Measurements from ENCODE around the gene CENPN. TPM values are rescaled to one million over a fixed set of nuclear protein-coding genes. Genes with fewer than 3 reads are reported as not detected.

Gene CENPN
- polyA plus RNA-seq, 3 donors, result 23.1 to 25.8 (median 23.1) TPM

DNA sequence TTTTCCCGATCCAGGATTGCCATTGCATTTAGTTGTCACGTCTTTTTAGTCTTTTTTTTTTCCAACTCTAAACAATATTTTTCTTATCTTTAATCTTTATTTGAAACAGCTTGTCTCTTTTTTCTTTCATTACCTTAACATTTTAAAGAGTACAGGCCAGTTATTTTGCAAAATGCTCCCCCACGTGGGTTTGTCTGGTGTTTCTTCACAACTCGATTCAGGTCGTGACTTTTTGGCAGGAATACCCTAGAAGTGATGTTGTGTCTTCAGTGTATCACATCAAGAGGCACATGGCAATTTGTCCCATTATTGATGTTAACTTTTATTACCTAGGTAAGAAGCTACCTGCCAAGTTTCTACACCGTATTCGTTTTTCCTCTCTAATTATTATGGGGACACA lies 18.3 kb upstream of the CENPN start:
- no peak for DNase-seq

DNA sequence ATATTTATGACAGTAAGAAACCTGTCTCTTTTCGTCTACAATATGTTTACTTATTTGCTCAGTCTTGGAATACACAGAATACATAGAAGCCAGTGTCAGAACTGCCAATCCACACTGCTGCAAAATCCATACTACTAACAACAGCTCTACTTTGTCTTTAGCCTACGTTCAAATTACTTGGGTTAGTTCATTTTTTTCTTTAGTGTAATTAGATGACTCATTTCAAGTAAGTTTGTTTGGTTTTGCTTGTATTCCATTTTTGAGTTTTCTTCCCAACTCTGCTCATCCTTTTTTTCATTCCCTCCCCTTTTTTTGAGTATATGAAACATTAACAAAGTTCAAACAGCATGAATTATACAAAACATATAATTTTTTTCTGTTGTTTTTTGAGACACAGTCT lies 17.2 kb upstream of the CENPN start:
- no peak for DNase-seq

DNA sequence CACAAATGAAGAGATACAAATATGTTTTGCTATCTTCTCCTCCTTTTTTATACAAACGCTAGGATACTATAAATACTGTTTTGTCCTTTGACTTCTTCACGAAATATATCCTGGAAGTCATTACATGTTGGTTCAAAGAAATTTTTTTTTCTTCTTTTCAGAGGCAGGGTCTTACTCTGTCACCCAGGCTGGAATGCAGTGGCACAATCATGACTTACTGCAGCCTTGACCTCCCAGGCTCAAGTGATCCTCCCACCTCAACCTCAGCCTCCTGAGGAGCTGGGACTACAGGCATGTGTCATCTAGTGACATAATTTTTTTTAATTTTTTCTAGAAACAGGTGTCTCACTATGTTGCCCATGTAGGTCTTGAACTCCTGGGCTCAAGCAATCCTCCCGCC lies 16.4 kb upstream of the CENPN start:
- no peak for DNase-seq

DNA sequence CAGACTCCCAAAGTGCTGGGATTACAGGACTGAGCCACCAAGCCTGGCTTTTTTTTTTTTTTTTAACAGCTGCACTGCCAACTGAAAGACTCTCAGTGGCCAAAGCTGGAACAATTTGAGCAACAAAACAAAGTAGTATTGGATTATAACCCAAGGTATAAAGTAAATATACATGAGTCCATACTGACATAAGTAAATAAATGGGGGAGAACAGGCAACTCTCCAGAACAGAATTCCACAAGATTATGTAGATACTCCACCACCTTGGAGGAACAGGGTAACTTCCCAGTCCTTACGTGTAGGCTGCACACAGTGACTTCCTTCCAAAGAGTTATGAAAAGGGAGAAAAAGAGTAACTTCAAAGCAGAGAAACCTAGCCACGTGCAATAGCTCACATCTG lies 16.0 kb upstream of the CENPN start:
- no peak for DNase-seq

DNA sequence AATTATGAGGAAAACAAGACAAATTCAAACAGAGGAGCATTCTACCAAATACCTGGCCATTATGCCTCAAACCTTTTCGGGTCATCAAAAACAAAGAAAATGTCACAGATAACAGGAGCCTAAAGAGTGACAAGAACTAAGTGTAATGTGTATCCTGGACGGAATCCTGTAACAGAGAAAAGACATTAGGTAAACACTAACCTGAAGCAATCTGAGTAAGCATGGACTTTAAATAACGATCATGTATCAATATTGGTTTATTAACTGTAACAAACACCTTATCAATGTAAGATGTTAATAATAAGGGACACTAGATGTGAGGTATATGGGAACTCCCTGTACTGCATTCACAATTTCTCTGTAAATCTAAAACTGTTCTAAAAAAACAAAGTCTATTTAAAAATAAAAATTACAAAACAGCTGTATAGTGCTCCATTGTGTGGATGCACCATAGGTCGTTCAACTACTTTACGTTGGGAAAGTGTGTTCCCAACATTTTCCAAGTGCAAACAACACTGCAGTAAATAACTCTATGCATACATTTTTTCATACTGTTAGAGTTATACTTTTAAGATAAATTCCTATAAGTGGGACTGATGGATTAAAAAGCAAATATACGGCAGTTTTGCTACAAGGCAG lies 15.1 kb upstream of the CENPN start:
- DNase-seq, result no peak

DNA sequence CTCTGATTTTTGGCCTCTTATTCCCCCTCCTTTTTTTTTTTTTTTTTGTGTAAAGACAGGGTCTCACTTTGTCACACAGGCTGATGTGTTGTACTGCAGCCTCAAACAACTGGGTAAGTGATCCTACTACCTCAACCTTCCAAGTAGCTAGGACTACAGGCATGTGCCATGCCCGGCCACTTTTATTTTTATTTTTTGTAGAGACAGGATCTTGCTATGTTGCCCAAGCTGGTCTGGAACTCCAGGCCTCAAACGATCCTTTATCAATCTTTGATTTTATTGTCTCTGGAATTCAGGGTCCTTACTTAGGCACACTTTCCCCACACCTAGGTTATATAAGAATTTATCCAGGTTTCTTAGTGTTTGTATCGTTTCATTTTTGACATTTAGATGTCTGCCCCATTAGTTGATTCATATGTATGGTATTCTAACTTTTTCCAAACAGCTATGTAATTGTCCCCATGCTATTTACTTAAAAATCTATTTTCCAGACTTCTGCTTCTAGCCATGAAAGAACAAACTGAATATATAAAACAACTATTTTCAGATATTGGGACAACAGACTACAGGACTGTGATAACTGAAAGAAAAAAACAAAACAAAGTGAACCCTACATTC lies 14.2 kb upstream of the CENPN start:
- DNase-seq, result no peak

DNA sequence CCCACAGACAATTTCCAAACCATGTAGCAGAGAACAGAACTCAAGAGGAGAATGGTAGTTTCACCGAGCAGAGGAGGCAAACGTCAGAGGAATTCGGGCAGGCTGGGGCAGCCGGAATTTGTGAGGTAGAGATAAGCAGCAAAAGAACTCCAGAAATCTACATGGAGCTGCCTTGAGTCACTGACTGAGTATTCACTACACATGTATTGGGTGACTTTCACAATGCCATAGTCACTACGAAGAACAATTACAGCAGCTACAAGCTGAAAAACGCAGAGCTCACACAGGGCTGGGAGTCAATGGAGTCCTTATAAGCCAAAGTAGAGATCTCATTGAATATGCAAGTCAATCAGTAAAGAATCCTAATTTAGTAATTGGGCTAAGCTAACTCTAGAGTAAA lies 13.7 kb upstream of the CENPN start:
- DNase-seq, result no peak

DNA sequence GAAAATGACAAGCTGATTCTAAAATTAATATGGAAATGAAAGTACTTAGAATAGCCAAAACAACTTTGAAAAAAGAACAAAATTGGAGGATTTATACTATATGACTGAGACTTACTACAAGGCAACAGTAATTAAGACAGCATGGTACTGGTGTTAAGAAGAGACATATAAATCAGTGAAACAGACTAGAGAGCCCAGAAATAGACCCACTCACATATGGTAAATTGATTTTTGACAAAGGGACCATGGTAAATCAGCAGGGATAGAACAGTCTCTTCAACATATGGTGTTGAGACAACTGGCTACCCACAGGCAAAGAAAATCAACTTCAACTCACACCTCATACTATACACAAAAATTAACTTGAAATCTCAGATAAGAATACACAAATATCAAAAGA lies 13.2 kb upstream of the CENPN start:
- no peak for DNase-seq

DNA sequence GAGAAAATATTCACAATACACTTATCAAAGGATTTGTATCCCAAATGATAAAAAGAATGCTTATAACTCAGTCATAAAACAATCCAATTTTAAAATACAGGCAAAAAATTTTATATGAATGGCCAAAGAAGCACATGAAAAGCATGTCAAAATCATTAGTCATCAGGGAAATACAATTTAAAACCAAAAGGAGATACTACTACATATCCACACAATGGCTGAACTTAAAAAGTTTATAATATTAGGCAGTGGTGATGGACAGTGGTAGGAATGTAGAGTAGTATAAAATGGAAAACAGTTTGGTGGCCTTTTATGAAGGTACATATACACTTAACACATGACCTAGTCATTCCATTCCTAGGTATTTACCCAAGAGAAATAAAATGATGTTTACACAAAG lies 12.6 kb upstream of the CENPN start:
- DNase-seq, result no peak

DNA sequence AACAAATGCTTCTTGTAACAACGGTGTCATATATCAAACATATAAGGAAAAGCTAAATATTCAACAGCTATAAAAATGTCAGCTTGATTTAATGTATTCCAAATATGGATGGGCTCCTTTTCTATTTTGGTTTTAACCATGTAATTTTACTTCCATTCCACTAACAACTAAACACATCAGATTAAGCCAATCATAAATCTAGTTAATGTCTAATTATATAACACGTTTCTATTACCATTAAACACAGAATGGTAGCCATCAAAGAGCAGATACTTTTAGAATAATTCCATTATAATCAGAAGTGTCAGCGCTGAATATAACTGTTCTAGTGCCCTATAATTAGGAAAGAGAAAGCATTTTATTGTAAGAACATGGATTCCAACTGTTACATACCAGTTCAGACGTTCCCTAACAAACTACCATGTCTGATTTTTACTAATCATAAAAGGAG lies 10.3 kb upstream of the CENPN start:
- peak; percentile 65 for DNase-seq

DNA sequence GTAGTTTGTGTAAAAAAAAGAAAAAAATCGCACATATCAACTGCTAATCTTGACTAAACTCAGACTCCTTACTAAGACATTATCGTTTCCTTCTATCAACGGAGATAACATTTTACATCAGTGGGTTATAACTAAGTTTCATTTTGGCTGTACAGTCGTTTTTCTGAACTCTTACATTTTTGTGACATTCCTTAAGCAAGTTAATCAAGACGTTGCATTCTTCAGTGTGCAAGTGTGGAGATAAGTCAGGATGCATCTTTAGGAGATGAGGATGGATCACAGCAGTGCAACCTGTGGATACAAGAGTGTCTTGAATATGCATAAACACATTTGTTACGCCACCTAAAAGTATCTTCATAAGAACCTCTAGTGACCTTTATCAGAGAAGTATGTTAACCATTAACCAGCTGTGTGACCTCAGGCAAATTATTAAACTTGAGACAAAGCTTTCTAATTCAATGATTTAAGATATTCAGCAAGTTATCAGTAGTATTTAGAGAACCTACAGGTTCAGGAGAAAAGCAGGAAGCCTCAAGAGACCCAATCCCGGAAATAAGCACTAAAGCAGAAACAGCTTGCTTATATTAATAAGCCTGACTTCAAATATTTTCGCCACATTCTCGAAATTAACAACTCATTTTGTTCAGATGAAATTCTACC lies 9.7 kb upstream of the CENPN start:
- no peak for DNase-seq

DNA sequence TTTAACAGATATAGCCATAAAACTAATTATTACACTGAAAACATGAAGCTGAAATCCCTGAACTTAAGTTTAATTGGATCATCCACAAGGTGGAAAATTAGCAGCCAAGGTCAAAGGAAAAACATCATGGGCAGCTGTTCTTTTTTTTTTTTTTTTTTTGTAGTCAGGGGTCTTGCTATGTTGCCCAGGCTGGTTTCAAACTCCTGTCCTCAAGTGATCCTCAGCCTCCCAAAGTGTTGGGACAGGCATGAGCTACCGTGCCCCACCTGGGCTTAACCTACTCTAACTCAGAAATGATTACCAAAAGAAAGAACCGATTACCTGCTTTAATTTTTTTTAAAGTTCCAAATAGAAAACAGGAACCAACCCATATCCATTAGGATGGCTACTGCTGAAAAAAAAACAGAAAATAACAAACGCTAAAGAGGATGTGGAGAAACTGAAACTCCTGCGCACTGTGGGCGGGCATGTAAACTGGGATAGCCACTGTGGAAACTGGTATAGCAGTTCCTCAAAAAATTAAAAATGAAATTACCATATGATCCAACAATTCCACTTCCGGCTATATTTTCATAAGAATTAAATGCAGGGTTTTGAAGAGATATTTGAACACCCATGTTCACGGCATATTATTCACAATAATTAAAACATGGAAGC lies 8.9 kb upstream of the CENPN start:
- DNase-seq, result no peak

DNA sequence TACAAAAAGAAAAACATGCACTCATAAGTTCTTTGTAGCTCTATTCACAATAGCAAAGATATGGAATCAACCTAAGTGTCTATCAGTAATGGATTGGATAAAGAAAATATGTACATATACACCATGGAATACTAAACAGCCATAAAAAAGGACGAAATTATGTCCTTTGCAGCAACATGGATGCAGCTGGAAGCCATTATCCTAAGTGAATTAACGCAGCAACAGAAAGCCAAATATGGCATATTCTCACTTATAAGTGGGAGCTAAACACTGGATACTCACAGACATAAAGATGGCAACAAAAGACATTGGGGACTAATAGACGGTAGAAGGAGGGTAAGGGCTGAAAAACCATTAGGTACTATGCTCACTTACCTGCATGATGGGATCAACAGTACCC lies 6.1 kb upstream of the CENPN start:
- DNase-seq, result no peak

DNA sequence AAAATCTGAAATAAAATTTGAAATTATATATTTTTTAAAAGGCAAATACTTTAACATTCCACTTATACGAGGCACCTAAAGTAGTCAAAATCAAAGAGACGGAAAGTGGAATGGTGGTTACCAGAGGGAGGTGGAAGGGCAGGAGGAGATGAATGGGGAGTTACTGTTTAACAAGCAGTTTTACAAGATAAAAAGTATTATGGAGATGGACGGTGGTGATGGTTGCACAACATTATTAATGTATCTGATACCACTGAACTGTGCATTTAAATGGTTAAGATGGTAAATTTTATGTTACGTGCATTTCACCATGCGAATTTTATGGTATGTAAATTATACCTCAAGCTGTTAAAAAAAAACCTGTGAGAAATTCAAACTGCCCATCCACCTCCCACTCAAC lies 5.7 kb upstream of the CENPN start:
- DNase-seq, result peak; percentile 2

DNA sequence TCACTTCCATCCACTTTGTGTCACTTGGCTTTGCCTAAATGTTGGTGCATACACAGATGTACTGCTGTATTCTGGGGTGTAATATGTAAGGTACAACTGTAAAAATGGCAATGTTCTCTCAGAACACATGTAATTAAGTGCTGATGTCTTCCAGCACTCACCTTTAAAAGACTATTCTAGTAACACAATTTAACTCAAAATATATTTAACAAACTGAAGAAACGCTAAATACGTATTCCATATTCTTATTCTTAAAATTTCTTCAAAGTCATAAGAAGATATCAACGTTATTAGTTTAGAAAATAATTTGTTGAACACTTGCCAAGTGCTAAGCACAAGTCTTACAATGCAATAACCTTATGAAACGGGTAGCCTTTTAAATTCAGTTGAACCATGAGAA lies 4.0 kb upstream of the CENPN start:
- no peak for DNase-seq

DNA sequence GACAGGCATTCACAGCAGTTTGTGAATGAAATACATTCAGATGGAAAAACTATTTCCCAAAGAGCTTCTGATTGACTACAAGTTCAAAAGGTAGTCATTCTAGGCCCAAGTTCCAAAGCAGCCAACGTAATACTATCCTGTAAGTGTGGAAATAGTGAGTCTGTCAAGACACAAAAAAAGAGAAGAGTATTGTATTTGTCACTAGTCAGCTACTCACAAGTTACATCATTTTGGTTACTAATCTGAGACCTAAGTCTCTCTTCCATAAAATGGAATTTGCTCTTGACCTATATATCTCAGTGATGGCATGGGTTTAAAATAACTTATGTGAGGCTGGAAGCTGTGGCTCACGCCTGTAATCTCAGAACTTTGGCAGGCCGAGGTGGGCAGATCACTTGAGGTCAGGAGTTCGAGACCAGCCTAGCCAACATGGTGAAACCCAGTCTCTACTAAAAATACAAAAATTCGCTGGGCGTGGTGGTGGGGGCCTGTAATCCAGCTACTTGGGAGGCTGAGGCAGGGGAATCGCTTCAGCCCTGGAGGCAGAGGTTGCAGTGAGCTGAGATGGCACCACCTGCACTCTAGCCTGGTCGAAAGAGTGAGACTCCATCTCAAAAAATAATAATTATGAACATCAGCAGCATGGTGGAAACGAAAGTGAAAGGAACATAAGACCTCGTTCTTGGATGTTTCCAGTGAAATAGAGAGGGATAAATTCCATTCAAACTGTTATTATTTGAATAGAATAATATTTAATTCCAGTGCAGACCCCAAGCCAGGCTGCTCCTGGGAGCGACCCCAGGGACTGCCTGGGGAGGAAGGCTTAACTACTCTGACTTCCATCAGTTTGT lies 3.2 kb upstream of the CENPN start:
- no peak for DNase-seq

DNA sequence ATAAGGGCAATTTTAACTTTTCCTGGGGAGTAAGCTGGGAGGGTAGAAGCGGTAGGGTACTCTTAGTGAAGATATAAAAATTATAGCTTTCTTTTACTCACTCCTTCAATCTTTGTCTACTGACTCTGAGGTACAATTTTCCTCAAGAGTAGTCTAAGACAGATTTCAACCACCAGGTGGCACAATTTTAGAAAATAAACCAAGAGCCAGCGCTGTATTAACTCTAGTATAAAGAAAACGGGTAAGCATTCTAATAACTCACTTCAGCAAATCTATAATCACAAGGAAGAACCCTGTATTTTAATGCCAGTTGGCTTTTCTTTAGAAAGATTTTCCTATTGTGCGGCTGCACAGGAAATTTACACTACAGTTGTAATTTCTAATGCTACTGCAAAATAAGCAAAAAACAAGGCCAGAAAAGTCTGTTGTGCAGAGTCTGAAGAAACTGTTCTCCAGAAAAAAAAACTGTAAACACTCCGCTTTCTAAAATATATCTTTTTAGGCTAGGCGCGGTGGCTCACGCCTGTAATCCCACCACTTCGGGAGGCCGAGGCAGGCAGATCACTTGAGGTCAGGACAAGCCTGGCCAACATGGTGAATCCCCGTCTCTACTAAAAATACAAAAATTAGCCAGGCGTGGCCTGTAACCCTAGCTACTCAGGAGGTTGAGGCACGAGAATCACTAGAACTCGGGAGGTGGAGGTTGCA lies 2.2 kb upstream of the CENPN start:
- peak; percentile 73 for DNase-seq

DNA sequence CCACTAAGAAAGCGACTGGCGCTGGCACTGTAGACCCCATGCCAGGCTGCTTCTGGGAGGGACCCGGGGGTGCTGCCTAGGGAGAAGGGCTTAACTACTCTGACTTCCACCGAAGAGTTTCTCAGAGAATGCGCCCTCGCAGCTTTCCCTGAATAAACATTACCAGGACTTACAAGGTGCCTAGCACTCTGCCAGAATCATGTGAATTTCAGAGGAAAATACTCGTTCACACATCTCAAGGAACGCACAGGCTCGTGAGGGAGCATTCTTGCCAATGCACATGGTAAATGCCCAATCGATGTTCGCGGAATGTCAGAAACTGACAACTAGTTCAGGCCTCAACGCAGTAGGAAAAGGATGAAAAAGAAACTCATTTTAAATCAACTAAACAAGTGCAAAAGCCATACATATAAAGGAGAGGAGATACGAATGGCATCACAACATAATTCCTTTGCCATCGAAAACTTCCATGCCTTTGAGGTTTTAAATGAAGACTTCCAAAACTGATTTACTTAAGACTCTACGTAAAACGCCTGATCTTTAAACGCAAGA lies 1.3 kb upstream of the CENPN start:
- peak; percentile 4 for DNase-seq

DNA sequence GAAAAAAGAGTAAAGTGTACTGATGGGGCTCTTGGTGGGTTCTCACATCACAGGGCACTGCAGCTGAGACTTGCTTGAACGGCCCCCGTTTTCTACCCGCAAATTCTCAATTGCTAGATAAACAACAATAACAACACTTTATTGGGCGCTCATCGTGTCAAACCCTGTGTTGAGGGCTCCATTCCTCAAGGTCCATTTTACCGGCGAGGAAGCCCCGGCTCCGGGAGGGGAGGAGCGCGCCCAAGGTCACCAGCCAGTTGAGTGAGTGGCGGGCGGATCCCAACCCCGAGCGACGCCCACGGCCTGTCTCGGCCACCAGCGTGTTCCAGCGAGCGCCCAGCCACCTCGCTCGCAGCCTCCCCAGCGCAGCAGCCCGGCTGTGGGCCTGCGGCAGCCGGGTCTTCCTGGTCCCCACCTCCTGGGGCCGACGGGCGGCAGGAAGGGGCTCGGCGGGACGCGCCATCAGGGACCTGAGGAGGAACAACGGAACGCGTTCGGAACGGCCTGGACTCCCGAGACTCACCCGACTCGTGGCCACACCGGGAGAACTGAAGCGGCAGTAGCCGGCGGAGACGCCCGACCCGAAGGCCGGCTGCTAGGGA lies 702 bp upstream of the CENPN start:
- peak; percentile 50 for DNase-seq

DNA sequence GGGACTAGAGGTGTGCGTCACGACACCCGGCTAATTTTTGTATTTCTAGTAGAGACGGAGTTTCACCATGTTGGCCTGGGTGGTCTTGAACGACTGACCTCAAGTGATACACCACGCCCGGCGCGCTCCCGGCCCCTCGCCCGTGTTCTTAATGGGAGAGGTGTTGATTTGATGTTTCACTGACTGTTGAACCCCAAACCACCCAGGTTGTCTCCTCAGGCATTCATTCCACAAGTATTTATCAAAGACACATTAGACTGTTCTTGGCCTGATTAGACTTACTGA lies 1.4 kb downstream of the CENPN start:
- DNase-seq, result no peak

DNA sequence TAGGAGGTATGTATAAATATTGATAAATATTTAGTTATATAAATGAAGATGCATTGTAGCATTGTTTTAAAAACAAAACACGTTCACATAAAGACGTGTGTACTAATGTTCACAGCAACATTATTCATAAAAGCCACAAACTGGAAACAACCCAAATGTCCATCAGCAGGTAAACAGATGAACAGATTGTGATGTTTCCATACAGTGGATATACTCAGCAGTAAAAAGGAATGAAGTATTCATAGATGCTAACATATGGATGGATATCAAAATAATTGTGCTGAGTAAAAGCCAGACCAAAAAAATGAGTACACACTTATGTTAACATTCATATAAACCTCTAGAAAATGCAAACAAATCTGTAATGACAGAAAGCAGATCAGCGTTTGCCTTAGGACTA lies 6.0 kb downstream of the CENPN start:
- no peak for DNase-seq

Measured in renal pelvis (tissue), 4 donors.